Activated CD8-positive, alpha-beta T cell treated with anti-CD3 and anti-CD28 coated beads for 36 hours (primary cell): ENCODE measurements around the gene PRKN. TPM values are rescaled to one million over a fixed set of nuclear protein-coding genes. Genes with fewer than 3 reads are reported as not detected.

Source experiments
- ATAC-seq: fragments of 200-7000 bp; cut with Tn5 transposase; one replicate; pipeline ENCODE4 v1.10.0; 2021; ENCODE audit warnings: mild to moderate bottlenecking, moderate library complexity
- CTCF ChIA-PET: fragments of 350-600 bp; sonication (Branson Sonifier 250); formaldehyde crosslinking; loops from one replicate; lab custom pipeline; 2021; ENCODE audit warnings: antibody characterized with exemption; lab: Charles Lee
- POLR2A ChIA-PET: fragments of 350-600 bp; sonication (Branson Sonifier 250); formaldehyde crosslinking; loops from one replicate; lab custom pipeline; 2021; ENCODE audit warnings: antibody characterized with exemption; lab: Charles Lee
- DNase-seq: peaks from one replicate; pipeline ENCODE4 v3.0.0-alpha.2; 2020
- H3K27ac Mint-ChIP-seq: one replicate; pipeline ENCODE4 v1.8.0; 2021; ENCODE audit warnings: mild to moderate bottlenecking, mixed read lengths
- H3K27me3 Mint-ChIP-seq: one replicate; pipeline ENCODE4 v1.8.0; 2021; ENCODE audit warnings: mixed read lengths
- H3K36me3 Mint-ChIP-seq: one replicate; pipeline ENCODE4 v1.8.0; 2021; ENCODE audit warnings: low read depth, mixed read lengths
- H3K4me1 Mint-ChIP-seq: one replicate; pipeline ENCODE4 v1.8.0; 2021; ENCODE audit warnings: low read depth, mixed read lengths
- H3K4me3 Mint-ChIP-seq: one replicate; pipeline ENCODE4 v1.8.0; 2021; ENCODE audit warnings: mild to moderate bottlenecking, moderate library complexity, mixed read lengths
- H3K9me3 Mint-ChIP-seq: one replicate; pipeline ENCODE4 v1.8.0; 2021; ENCODE audit warnings: mixed read lengths
- CTCF ChIP-seq: fragments of 200-600 bp; IDR thresholded peaks from one replicate; pipeline ENCODE4 v1.8.0; 2022; ENCODE audit warnings: antibody characterized with exemption, mild to moderate bottlenecking
- intact Hi-C: fragments of 100-400 bp; cut with micrococcal nuclease; formaldehyde crosslinking; loops from one replicate; pipeline ENCODE4 v1.10.0; 2022
- total RNA-seq, 2 experiments: library from RNA; stranded (reverse); gene quantifications; one replicate each; pipeline ENCODE4 v1.2.3, GENCODE V29; 2021

PRKN gene
- total RNA-seq, 2 experiments from 2014 or later = 1.2 to 1.4 TPM

GRCh38 chr6:161584051-161584450 is 1143.5 kb downstream of the PRKN start:
- DNase-seq = no peak
- H3K9me3 Mint-ChIP-seq = no peaks in the 10 kb centered on the region
- CTCF ChIA-PET = no interaction called here

GRCh38 chr6:161583584-161583983 is 1144.0 kb downstream of the PRKN start:
- intact Hi-C loops = no loop called here
- H3K4me3 Mint-ChIP-seq = no peak overlapping the region

More at GRCh38 chr6:161584051-161584450, 1143.5 kb downstream of the PRKN start:
- no peak for TF ChIP-seq CTCF
- Mint-ChIP-seq H3K4me3 (no peak overlapping the region), H3K4me1 (no peaks in the 10 kb centered on the region), H3K27ac (no peak overlapping the region), H3K36me3 (no peaks in the 10 kb centered on the region), H3K27me3 (no peaks in the 10 kb centered on the region)
- intact Hi-C loops = no loop called here
- ATAC-seq = no peak
- POLR2A ChIA-PET = no interaction called here

GRCh38 chr6:161578478-161578877 is 1149.1 kb downstream of the PRKN start:
- intact Hi-C loops = no loop called here
- POLR2A ChIA-PET = no interaction called here
- no peak for ATAC-seq

More at GRCh38 chr6:161583584-161583983, 1144.0 kb downstream of the PRKN start:
- no peak for DNase-seq
- ChIA-PET POLR2A (no interaction called here), CTCF (interaction anchor here (1.3 kb wide), 1 partner anchor 165 kb away, joined by 3 read pairs; no protein-coding TSS in a partner anchor)
- Mint-ChIP-seq H3K27me3 (no peaks in the 10 kb centered on the region), H3K4me1 (no peaks in the 10 kb centered on the region), H3K36me3 (no peaks in the 10 kb centered on the region), H3K9me3 (no peaks in the 10 kb centered on the region), H3K27ac (no peak overlapping the region)
- ATAC-seq = no peak
- TF ChIP-seq CTCF = no peak

DNA sequence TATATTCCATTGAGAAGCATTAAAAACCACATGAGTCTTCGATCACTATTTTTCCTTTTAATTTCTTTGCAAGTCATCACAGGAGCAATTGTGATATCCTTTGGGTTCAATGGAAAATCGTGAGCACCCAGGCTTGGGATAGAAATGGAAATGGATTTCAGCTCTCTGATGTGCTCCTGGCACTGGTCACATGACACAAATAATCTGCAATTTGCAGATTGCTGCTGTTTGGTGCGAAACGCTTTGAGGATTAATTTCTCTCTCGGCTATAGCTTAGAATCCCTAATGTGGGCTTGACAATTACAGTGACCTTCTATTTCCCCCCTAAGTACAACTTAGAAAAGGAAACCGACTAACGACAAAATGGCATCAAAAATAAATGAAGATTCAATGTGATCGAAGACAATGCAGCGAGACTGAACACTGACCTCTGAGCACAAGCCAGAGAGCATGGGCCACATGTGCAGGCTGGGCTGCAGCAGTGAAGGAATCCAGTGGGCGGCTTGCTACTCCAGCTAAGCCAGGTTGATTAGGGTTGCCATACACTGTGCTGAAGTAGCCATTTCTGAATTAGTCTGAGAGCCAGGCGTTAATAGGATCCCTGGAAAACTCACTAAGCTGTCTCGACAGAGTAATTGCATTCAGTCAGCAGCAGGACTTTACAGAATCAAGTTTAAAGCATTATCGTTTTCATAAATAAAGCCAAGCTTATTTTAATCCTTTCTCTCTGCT is 1151.9 kb downstream of the PRKN start:
- Mint-ChIP-seq H3K27ac (no peak overlapping the region), H3K9me3 (no peaks in the 10 kb centered on the region), H3K36me3 (no peaks in the 10 kb centered on the region), H3K4me1 (no peaks in the 10 kb centered on the region), H3K4me3 (no peak overlapping the region), H3K27me3 (no peaks in the 10 kb centered on the region)
- no peak for TF ChIP-seq CTCF
- POLR2A ChIA-PET = no interaction called here
- CTCF ChIA-PET = no interaction called here
- ATAC-seq (no peak), DNase-seq (no peak)
- intact Hi-C loops = no loop called here

More at GRCh38 chr6:161578478-161578877, 1149.1 kb downstream of the PRKN start:
- Mint-ChIP-seq H3K4me1 (no peaks in the 10 kb centered on the region), H3K36me3 (no peaks in the 10 kb centered on the region), H3K27ac (no peak overlapping the region), H3K4me3 (no peak overlapping the region), H3K9me3 (no peaks in the 10 kb centered on the region), H3K27me3 (no peaks in the 10 kb centered on the region)
- DNase-seq = no peak
- no peak for TF ChIP-seq CTCF
- CTCF ChIA-PET = no interaction called here

GRCh38 chr6:161568885-161569456 is 1158.6 kb downstream of the PRKN start:
- H3K4me3 Mint-ChIP-seq = no peak overlapping the region
- DNase-seq = no peak
- CTCF ChIA-PET = interaction anchor here (0.6 kb wide), 1 partner anchor 729 kb away, joined by 3 read pairs; no protein-coding TSS in a partner anchor
- no peaks in the 10 kb centered on the region for H3K9me3 Mint-ChIP-seq
- H3K36me3 Mint-ChIP-seq = no peaks in the 10 kb centered on the region
- no peak for ATAC-seq
- no peak overlapping the region for H3K27ac Mint-ChIP-seq
- no peaks in the 10 kb centered on the region for H3K4me1 Mint-ChIP-seq
- H3K27me3 Mint-ChIP-seq = no peaks in the 10 kb centered on the region
- POLR2A ChIA-PET = no interaction called here
- no peak for TF ChIP-seq CTCF
- intact Hi-C loops = no loop called here
